Measurements from ENCODE around the gene VSIG10. TPM values are rescaled to one million over a fixed set of nuclear protein-coding genes. Genes with fewer than 3 reads are reported as not detected.
"Not testable (repeated sequence)": the region's sequence is repeated elsewhere in the genome, so short reads cannot be mapped to it uniquely, and the experiment has no call there.

Gene VSIG10
- total RNA-seq, 1 experiment from 2014 or later = 97.4 TPM

DNA sequence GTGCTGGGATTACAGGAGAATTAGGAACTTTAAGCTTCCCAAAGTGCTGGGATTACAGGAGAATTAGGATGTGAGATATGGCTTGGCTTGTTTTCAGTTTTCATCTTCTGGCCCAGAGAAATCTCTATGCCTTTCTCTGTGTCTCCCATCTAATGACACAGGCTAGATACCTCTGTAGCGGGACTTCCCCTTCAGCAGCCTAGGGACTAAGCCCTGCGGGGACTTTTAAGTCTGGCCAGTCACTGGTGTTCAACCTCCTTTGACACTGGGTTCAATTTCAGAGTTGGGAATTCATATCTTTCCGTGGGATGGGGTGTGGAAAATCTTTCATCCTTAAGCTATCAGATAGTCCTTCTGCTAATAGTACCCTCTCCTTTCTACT lies 81.1 kb downstream of the VSIG10 start:
- Histone ChIP-seq H3K18ac (ENCODE audit: insufficient read length, low read depth, low read length) (no peak overlapping the region), H3K4me2 (ENCODE audit: insufficient read depth, insufficient read length, low read length) (no peak overlapping the region), H3K9ac (ENCODE audit: extremely low read depth, insufficient read length, low read length) (peak overlapping the region; percentile 39), H3K23ac (ENCODE audit: insufficient read length, low read depth, low read length) (no peak overlapping the region), H3K9me3 (ENCODE audit: control insufficient read depth, low read depth, low read length) (no peaks in the 10 kb centered on the region), H3K23me2 (ENCODE audit: insufficient read length, low read depth, low read length, poor library complexity, severe bottlenecking) (no peaks in the 10 kb centered on the region), H3K4me1 (ENCODE audit: insufficient read depth, low read length) (no peaks in the 10 kb centered on the region), H4K8ac (replicated peaks; ENCODE audit: insufficient read length, low read depth, low read length) (no peak overlapping the region), H2BK120ac (ENCODE audit: low read depth, low read length, poor library complexity, severe bottlenecking) (no peak overlapping the region), H3K27me3 (ENCODE audit: insufficient read depth, low read length) (no peaks in the 10 kb centered on the region), H3K27ac (ENCODE audit: insufficient read length, low read depth, low read length) (no peak overlapping the region), H2BK12ac (ENCODE audit: insufficient read length, low read depth, low read length) (no peak overlapping the region), H2BK20ac (ENCODE audit: low read depth, low read length, poor library complexity, severe bottlenecking) (no peak overlapping the region), H4K91ac (ENCODE audit: insufficient read length, low read depth, low read length) (no peak overlapping the region), H2BK5ac (ENCODE audit: insufficient read length, low read length) (no peak overlapping the region), H4K20me1 (ENCODE audit: control insufficient read depth, insufficient read depth, insufficient read length) (no peaks in the 10 kb centered on the region), H4K5ac (ENCODE audit: insufficient read length, low read depth, low read length) (no peak overlapping the region), H3K79me2 (ENCODE audit: insufficient read depth, low read length) (no peaks in the 10 kb centered on the region), H3K79me1 (ENCODE audit: insufficient read depth, low read depth, low read length, poor library complexity, severe bottlenecking) (peaks cover 5% of the 10 kb centered on the region), H2AK5ac (ENCODE audit: insufficient read length, low read length) (no peak overlapping the region), H2AFZ (ENCODE audit: low read length) (no peak overlapping the region), H3T11ph (ENCODE audit: low read length) (no peak overlapping the region), H3K4ac (ENCODE audit: low read depth, low read length) (no peak overlapping the region), H2BK15ac (ENCODE audit: low read depth, low read length) (no peak overlapping the region), H3K14ac (ENCODE audit: insufficient read depth, low read length) (no peak overlapping the region), H3K56ac (ENCODE audit: insufficient read length, low read depth, low read length) (no peak overlapping the region)
- H3K4me1 Mint-ChIP-seq = peaks cover 5 to 7% of the 10 kb centered on the region in 2 experiments
- peaks cover 59 to 88% (median 79%) of the 10 kb centered on the region in 3 experiments; a peak in 6 of 7 replicates for H3K36me3 Mint-ChIP-seq (ENCODE audit: insufficient read depth in 1 of 3, low read depth in 3 of 3)
- no CpG with 5 or more reads among the region's 3 CpGs for WGBS (ENCODE audit: extremely low coverage, insufficient read length, low lambda C conversion rate)
- H3K27me3 Mint-ChIP-seq (ENCODE audit: low read depth) = no peaks in the 10 kb centered on the region
- no peak overlapping the region for H3K4me3 Mint-ChIP-seq
- H3K27ac Mint-ChIP-seq = no peak overlapping the region
- no peaks in the 10 kb centered on the region for H3K9me3 Mint-ChIP-seq
- TF ChIP-seq, protein P1, sequence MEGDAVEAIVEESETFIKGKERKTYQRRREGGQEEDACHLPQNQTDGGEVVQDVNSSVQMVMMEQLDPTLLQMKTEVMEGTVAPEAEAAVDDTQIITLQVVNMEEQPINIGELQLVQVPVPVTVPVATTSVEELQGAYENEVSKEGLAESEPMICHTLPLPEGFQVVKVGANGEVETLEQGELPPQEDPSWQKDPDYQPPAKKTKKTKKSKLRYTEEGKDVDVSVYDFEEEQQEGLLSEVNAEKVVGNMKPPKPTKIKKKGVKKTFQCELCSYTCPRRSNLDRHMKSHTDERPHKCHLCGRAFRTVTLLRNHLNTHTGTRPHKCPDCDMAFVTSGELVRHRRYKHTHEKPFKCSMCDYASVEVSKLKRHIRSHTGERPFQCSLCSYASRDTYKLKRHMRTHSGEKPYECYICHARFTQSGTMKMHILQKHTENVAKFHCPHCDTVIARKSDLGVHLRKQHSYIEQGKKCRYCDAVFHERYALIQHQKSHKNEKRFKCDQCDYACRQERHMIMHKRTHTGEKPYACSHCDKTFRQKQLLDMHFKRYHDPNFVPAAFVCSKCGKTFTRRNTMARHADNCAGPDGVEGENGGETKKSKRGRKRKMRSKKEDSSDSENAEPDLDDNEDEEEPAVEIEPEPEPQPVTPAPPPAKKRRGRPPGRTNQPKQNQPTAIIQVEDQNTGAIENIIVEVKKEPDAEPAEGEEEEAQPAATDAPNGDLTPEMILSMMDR (conservative IDR thresholded peaks at IDR 0.05) = no peak
- no peak for DNase-seq

- not testable (repeated sequence) for H3K56ac ChIP-seq (ENCODE audit: insufficient read length, low read depth, low read length); H3K79me1 ChIP-seq (ENCODE audit: insufficient read depth, low read depth, low read length, poor library complexity, severe bottlenecking); H3K79me2 ChIP-seq (ENCODE audit: insufficient read depth, low read length); H2BK20ac ChIP-seq (ENCODE audit: low read depth, low read length, poor library complexity, severe bottlenecking); H2BK120ac ChIP-seq (ENCODE audit: low read depth, low read length, poor library complexity, severe bottlenecking); H3K9ac ChIP-seq (ENCODE audit: extremely low read depth, insufficient read length, low read length); H3K4me3 Mint-ChIP-seq; H4K5ac ChIP-seq (ENCODE audit: insufficient read length, low read depth, low read length); H2BK5ac ChIP-seq (ENCODE audit: insufficient read length, low read length); H3K27me3 ChIP-seq (ENCODE audit: insufficient read depth, low read length); H3K4me1 ChIP-seq (ENCODE audit: insufficient read depth, low read length); H2BK15ac ChIP-seq (ENCODE audit: low read depth, low read length); H2AFZ ChIP-seq (ENCODE audit: low read length); H4K91ac ChIP-seq (ENCODE audit: insufficient read length, low read depth, low read length); H2AK5ac ChIP-seq (ENCODE audit: insufficient read length, low read length); H3K27me3 Mint-ChIP-seq (ENCODE audit: low read depth); H3K23me2 ChIP-seq (ENCODE audit: insufficient read length, low read depth, low read length, poor library complexity, severe bottlenecking); H3K23ac ChIP-seq (ENCODE audit: insufficient read length, low read depth, low read length); H3K9me3 ChIP-seq (ENCODE audit: control insufficient read depth, low read depth, low read length); H3K18ac ChIP-seq (ENCODE audit: insufficient read length, low read depth, low read length); H3K4ac ChIP-seq (ENCODE audit: low read depth, low read length); H3T11ph ChIP-seq (ENCODE audit: low read length); H3K9me3 Mint-ChIP-seq; H2BK12ac ChIP-seq (ENCODE audit: insufficient read length, low read depth, low read length); H3K4me1 Mint-ChIP-seq; H3K27ac ChIP-seq (ENCODE audit: insufficient read length, low read depth, low read length); H4K8ac ChIP-seq (replicated peaks; ENCODE audit: insufficient read length, low read depth, low read length); DNase-seq; H4K20me1 ChIP-seq (ENCODE audit: control insufficient read depth, insufficient read depth, insufficient read length); H3K14ac ChIP-seq (ENCODE audit: insufficient read depth, low read length); H3K4me2 ChIP-seq (ENCODE audit: insufficient read depth, insufficient read length, low read length)
- H3K27ac Mint-ChIP-seq = peak overlapping the region in 2 of 3 experiments; percentile 81 to 85; a peak in 3 of 7 replicates
- H3K36me3 Mint-ChIP-seq (ENCODE audit: insufficient read depth in 1 of 3, low read depth in 3 of 3) = peaks cover 56 to 83% (median 74%) of the 10 kb centered on the region in 3 experiments; a peak in 6 of 7 replicates
- WGBS (ENCODE audit: extremely low coverage, insufficient read length, low lambda C conversion rate) = no CpG with 5 or more reads among the region's 13 CpGs
Measured at GRCh38 chr12:118022097-118022727, 81.6 kb downstream of the VSIG10 start.

All from H9 (cell line).